HepG2 (cell line): Measurements from ENCODE around the gene SUPT4H1. TPM values are rescaled to one million over a fixed set of nuclear protein-coding genes. Genes with fewer than 3 reads are reported as not detected.

Source experiments
- ATAC-seq: fragments of 200-7000 bp; cut with Tn5 transposase; 3 replicates; pipeline ENCODE4 v1.9.1; 2020; ENCODE audit warnings: mild to moderate bottlenecking, moderate library complexity
- BruUV-seq: library from RNA; stranded (reverse); fragments of 400-500 nt; replicated peaks from 2 replicates; lab custom pipeline; 2021; lab: Mats Ljungman, UMichigan
- CTCF ChIA-PET: fragments of 300-600 bp; formaldehyde crosslinking; extraction: SDS; loops from one replicate; lab custom pipeline; 2021; ENCODE audit warnings: low total read pairs, inconsistent platforms, low intra/inter-chr PET ratio; lab: Yijun Ruan, JAX
- POLR2A ChIA-PET: fragments of 350-600 bp; sonication (Branson Sonifier 250); formaldehyde crosslinking; loops from one replicate; lab custom pipeline; 2020; ENCODE audit warnings: antibody characterized with exemption, inconsistent platforms; lab: Yijun Ruan, JAX
- DNase-seq: peaks from one replicate; pipeline ENCODE4 v3.0.0-alpha.2; 2015; ENCODE audit warnings: low spot score
- FAIRE-seq: peaks from 3 replicates; lab custom pipeline; 2011; peaks lifted over from hg19 to GRCh38; lab: Jason Lieb, UNC
- H2AFZ ChIP-seq: one replicate; pipeline ENCODE4 v1.6.1; 2011; ENCODE audit warnings: low read length, inconsistent platforms
- H3K27ac ChIP-seq: fragments of 300-600 bp; 3 replicates; pipeline ENCODE4 v1.8.0; 2011; ENCODE audit warnings: mixed run types, mild to moderate bottlenecking, mixed read lengths, low read length, inconsistent platforms; ENCODE audit not compliant: insufficient read depth; ENCODE audit errors: extremely low read length
- H3K27me3 ChIP-seq, 2 experiments: fragments of 200-600 bp in 1 of 2; 2 replicates in 1 of 2; 3 replicates in 1 of 2; pipeline versions ENCODE4 v1.6.0 to v1.8.0; 2011; ENCODE audit warnings: low read length in 2 of 2, mild to moderate bottlenecking in 2 of 2, moderate library complexity in 2 of 2, inconsistent platforms in 1 of 2; ENCODE audit not compliant: insufficient read depth in 2 of 2, control insufficient read depth in 1 of 2
- H3K36me3 ChIP-seq, 2 experiments: fragments of 200-600 bp in 1 of 2; replicated peaks in 1 of 2; 2 replicates in 1 of 2; 3 replicates in 1 of 2; pipeline versions ENCODE4 v1.5.1 to v1.8.0; 2011; ENCODE audit warnings: low read length in 2 of 2, inconsistent platforms in 1 of 2; ENCODE audit not compliant: insufficient read depth in 2 of 2, control insufficient read depth in 1 of 2
- H3K4me1 ChIP-seq: 2 replicates; pipeline ENCODE4 v1.5.1; 2012; ENCODE audit warnings: low read length, inconsistent platforms; ENCODE audit not compliant: insufficient read depth
- H3K4me2 ChIP-seq: 2 replicates; pipeline ENCODE4 v1.6.0; 2011; ENCODE audit warnings: low read depth, low read length, inconsistent platforms
- H3K4me3 ChIP-seq, 3 experiments: fragments of 200-600 bp in 1 of 3; sonication (generic), shearing (Covaris generic) in 1 of 3; replicated peaks in 1 of 3; 2 replicates each; pipeline ENCODE4 v1.5.1; 2011 to 2016; ENCODE audit warnings: low read length in 3 of 3, inconsistent platforms in 2 of 3, low read depth in 2 of 3, mild to moderate bottlenecking in 2 of 3, control low read depth in 1 of 3, mixed read lengths in 1 of 3; ENCODE audit not compliant: insufficient read depth in 1 of 3
- H3K79me2 ChIP-seq: one replicate; pipeline ENCODE4 v1.6.1; 2011; ENCODE audit warnings: low read length, inconsistent platforms; ENCODE audit not compliant: insufficient read depth
- H3K9ac ChIP-seq: 2 replicates; pipeline ENCODE4 v1.6.0; 2011; ENCODE audit warnings: mild to moderate bottlenecking, low read depth, low read length, inconsistent platforms; ENCODE audit not compliant: insufficient read depth
- H3K9me3 ChIP-seq: 2 replicates; pipeline ENCODE4 v1.5.1; 2012; ENCODE audit warnings: mild to moderate bottlenecking, low read length
- H4K20me1 ChIP-seq: 2 replicates; pipeline ENCODE4 v1.6.0; 2011; ENCODE audit warnings: inconsistent platforms, mild to moderate bottlenecking, low read length, moderate library complexity; ENCODE audit not compliant: insufficient read depth
- EEA1 ChIP-seq: sonication (generic); formaldehyde crosslinking; IDR thresholded peaks from 2 replicates; pipeline ENCODE4 v1.5.1; 2020; ENCODE audit warnings: mild to moderate bottlenecking, missing genetic modification reagents, borderline replicate concordance
- FOXP4 ChIP-seq: sonication (generic); formaldehyde crosslinking; IDR thresholded peaks from 2 replicates; pipeline ENCODE4 v1.4.0; 2020; ENCODE audit warnings: missing genetic modification reagents
- GATAD2A ChIP-seq: IDR thresholded peaks from 2 replicates; pipeline ENCODE4 v1.6.1; 2016
- JDP2 ChIP-seq: sonication (generic); formaldehyde crosslinking; IDR thresholded peaks from 2 replicates; pipeline ENCODE4 v1.8.1; 2022; ENCODE audit warnings: missing genetic modification reagents, borderline replicate concordance
- KAT7 ChIP-seq: IDR thresholded peaks from 2 replicates; pipeline ENCODE4 v1.6.1; 2018; ENCODE audit warnings: borderline replicate concordance, missing compliant biosample characterization
- RORA ChIP-seq: sonication (generic); formaldehyde crosslinking; IDR thresholded peaks from 2 replicates; pipeline ENCODE4 v1.5.0; 2020; ENCODE audit warnings: mild to moderate bottlenecking, missing genetic modification reagents, moderate library complexity
- SOX6 ChIP-seq, 2 experiments: fragments of 450-650 bp in 1 of 2; sonication (generic) in 1 of 2; formaldehyde crosslinking in 1 of 2; IDR thresholded peaks; 2 replicates each; pipeline versions ENCODE4 v1.4.0 to v1.6.1; 2017 to 2020; ENCODE audit warnings: antibody characterized with exemption in 1 of 2, mild to moderate bottlenecking in 1 of 2, missing genetic modification reagents in 1 of 2
- SP1 ChIP-seq, 2 experiments: fragments of 450-650 bp in 1 of 2; sonication (generic) in 1 of 2; formaldehyde crosslinking in 1 of 2; IDR thresholded peaks; 2 replicates each; pipeline versions ENCODE4 v1.4.0 to v1.6.1; 2016 to 2020; ENCODE audit warnings: missing genetic modification reagents in 1 of 2
- THAP11 ChIP-seq: IDR thresholded peaks from 2 replicates; pipeline ENCODE4 v1.6.1; 2016; ENCODE audit warnings: missing biosample characterization, missing genetic modification reagents
- ZFP37 ChIP-seq: sonication (generic); formaldehyde crosslinking; IDR thresholded peaks from 2 replicates; pipeline ENCODE4 v1.4.0; 2020; ENCODE audit warnings: missing genetic modification reagents, borderline replicate concordance
- ZNF205 ChIP-seq: IDR thresholded peaks from 2 replicates; pipeline ENCODE4 v1.6.1; 2018; ENCODE audit warnings: missing biosample characterization, missing genetic modification reagents
- ZNF326 ChIP-seq: sonication (generic); formaldehyde crosslinking; IDR thresholded peaks from 2 replicates; pipeline ENCODE4 v1.4.0; 2020; ENCODE audit warnings: missing genetic modification reagents, borderline replicate concordance
- ZNF430 ChIP-seq: sonication (generic); formaldehyde crosslinking; IDR thresholded peaks from 2 replicates; pipeline ENCODE4 v1.9.0; 2021; ENCODE audit warnings: mild to moderate bottlenecking, missing genetic modification reagents
- ZNF549 ChIP-seq: sonication (generic); formaldehyde crosslinking; IDR thresholded peaks from 2 replicates; pipeline ENCODE4 v1.5.0; 2020; ENCODE audit warnings: missing genetic modification reagents
- ZNF816 ChIP-seq: sonication (generic); formaldehyde crosslinking; IDR thresholded peaks from 2 replicates; pipeline ENCODE4 v1.8.0; 2022; ENCODE audit warnings: missing genetic modification reagents, mild to moderate bottlenecking, borderline replicate concordance
- WGBS: methylation state at CpG from one replicate; pipeline ENCODE4 v1.1.6; 2017; ENCODE audit warnings: low lambda C conversion rate; 5-methylcytosine and 5-hydroxymethylcytosine counted together
- in situ Hi-C: cut with HindIII; loops from 2 replicates; pipeline ENCODE4 v1.10.0; 2017; ENCODE audit warnings: low pct_unique_long_range_greater_than_20kb; ENCODE audit not compliant: extremely low pct_ligation_motif_present
- intact Hi-C: fragments of 100-400 bp; cut with micrococcal nuclease; formaldehyde crosslinking; loops from one replicate; pipeline ENCODE4 v1.10.0; 2022; ENCODE audit not compliant: unreplicated experiment
- polyA plus RNA-seq, 8 experiments: library from polyadenylated mRNA; depleted of rRNA in 3 of 8; stranded (reverse) in 7 of 8; unstranded in 1 of 8; fragments of >200 nt; fragmentation: Illumina TruSeq in 4 of 8; extraction: Trizol in 4 of 8; gene quantifications; 2 replicates each; pipeline versions ENCODE4 v1.2.1 to v1.2.3, GENCODE V29; 2011 to 2016; ENCODE audit warnings: low read depth in 4 of 8, missing spikeins in 1 of 8, mixed read lengths in 1 of 8; ENCODE audit not compliant: insufficient read depth in 1 of 8
- total RNA-seq, 5 experiments: library from RNA; depleted of rRNA; stranded (reverse); fragments of >200 nt; fragmentation: Illumina TruSeq; extraction: Trizol; gene quantifications; 2 replicates each; pipeline ENCODE4 v1.2.3, GENCODE V29; 2016; ENCODE audit warnings: low read depth in 1 of 5
- TF ChIP-seq, protein P1 (sequence below): IDR thresholded peaks from 2 replicates; pipeline ENCODE4 v1.6.1; 2016; ENCODE audit warnings: mild to moderate bottlenecking, missing biosample characterization, missing genetic modification reagents
- TF ChIP-seq, protein P2 (sequence below): sonication (generic); formaldehyde crosslinking; IDR thresholded peaks from 2 replicates; pipeline ENCODE4 v1.5.0; 2020; ENCODE audit warnings: missing genetic modification reagents
- TF ChIP-seq, protein P3 (sequence below): sonication (generic); formaldehyde crosslinking; IDR thresholded peaks from 2 replicates; pipeline ENCODE4 v1.5.0; 2020; ENCODE audit warnings: mild to moderate bottlenecking, missing genetic modification reagents

Gene SUPT4H1
- total and polyA plus RNA-seq, 2 of the 13 experiments (the other 11 are each of a cell fraction or from before 2014, with no cell fraction given), result 155 to 244 TPM

DNA sequence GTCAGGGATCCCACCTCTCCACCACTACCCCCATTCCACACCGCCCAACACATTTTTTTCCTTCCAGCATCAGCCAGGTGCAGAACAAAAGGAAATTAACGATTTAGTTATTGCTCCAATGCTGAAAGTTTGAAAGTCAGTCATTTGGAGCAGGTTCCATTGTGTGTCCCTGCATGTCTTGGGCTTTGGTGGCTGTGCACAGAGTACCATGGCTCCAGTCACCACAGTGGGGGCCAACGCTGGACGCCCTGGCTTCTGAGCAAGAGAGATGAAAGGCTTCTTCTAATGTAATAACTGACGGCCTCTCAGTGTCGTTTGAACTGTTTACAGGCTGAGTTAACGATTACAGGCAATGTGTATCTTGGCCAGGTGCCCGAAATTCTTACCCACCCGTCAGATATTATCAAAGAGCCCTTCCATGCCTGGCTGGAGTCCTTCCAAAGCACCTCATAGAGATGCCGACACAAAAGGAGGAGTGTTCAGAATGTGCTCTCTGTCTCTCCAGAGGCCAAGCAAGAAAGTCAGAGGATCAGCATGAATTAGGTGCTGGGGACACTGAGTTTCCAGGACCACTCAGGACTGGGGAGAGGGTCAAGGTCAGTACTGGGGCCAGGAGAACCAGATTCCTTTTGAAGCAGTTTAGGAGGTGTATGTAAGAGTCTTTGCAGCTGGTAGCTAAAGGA is 39.4 kb upstream of the SUPT4H1 start:
- Histone ChIP-seq H3K9ac (peak overlapping the region; percentile 76), H2AFZ (no peak overlapping the region), H3K36me3 (peaks cover 3 to 25% of the 10 kb centered on the region in 2 experiments; a peak in 3 of 5 replicates), H3K27ac (peak overlapping the region; percentile 93), H3K9me3 (no peaks in the 10 kb centered on the region), H3K27me3 (no peaks in the 10 kb centered on the region), H3K4me3 (peak overlapping the region in 2 of 3 experiments; percentile 8 to 36; a peak in 1 of 6 replicates), H4K20me1 (no peaks in the 10 kb centered on the region), H3K4me1 (peaks cover 97% of the 10 kb centered on the region), H3K4me2 (peak overlapping the region; percentile 73), H3K79me2 (peaks cover 94% of the 10 kb centered on the region)
- in situ Hi-C loops (no loop called here), intact Hi-C loops (loop anchor here (1.0 kb wide), 4 partner anchors 10 to 39 kb away; partner anchors contain the start of gene SUPT4H1)
- ATAC-seq (peak; percentile 96), DNase-seq (peak; percentile 100), FAIRE-seq (peak; percentile 99)
- CTCF ChIA-PET, result interaction anchor here (1.4 kb wide), 1 partner anchor 25 kb away, joined by 4 read pairs; no protein-coding TSS in a partner anchor
- POLR2A ChIA-PET, result interaction anchor here (0.8 to 6.3 kb wide), 11 partner anchors 10 to 40 kb away, joined by 3 to 103 read pairs (median 7); partner anchors contain the start of genes RNF43 and SUPT4H1
- BruUV-seq, result no TSS peak
- WGBS, result under 1% methylated on average over 10 of the region's 10 CpGs
- TF ChIP-seq KAT7 (CRISPR knock-in tag) (no peak; the same call in 1 of the 2 replicates), JDP2 (CRISPR knock-in tag) (peak; percentile 64; the same call in 1 of the 2 replicates), THAP11 (peak; percentile 87), ZNF326 (no peak), FOXP4 (CRISPR knock-in tag) (peak; percentile 99), EEA1 (CRISPR knock-in tag) (no peak), RORA (CRISPR knock-in tag) (no peak), ZFP37 (CRISPR knock-in tag) (peak; percentile 90; the same call in 1 of the 2 replicates), ZNF430 (peak; percentile 97), GATAD2A (CRISPR knock-in tag) (peak; percentile 100), ZNF205 (peak; percentile 92), ZNF549 (no peak), SOX6 (IDR thresholded peaks at IDR 0.05) (no peak), SOX6 (CRISPR knock-in tag; IDR thresholded peaks at IDR 0.05) (peak; percentile 100), ZNF816 (CRISPR knock-in tag) (peak; percentile 78; the same call in 1 of the 2 replicates), SP1 (IDR thresholded peaks at IDR 0.05) (no peak), SP1 (CRISPR knock-in tag; IDR thresholded peaks at IDR 0.05) (peak; percentile 44; the same call in 1 of the 2 replicates)
- TF ChIP-seq, protein P1, sequence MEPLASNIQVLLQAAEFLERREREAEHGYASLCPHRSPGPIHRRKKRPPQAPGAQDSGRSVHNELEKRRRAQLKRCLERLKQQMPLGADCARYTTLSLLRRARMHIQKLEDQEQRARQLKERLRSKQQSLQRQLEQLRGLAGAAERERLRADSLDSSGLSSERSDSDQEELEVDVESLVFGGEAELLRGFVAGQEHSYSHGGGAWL, result peak; percentile 64; the same call in 1 of the 2 replicates
- TF ChIP-seq, protein P2, sequence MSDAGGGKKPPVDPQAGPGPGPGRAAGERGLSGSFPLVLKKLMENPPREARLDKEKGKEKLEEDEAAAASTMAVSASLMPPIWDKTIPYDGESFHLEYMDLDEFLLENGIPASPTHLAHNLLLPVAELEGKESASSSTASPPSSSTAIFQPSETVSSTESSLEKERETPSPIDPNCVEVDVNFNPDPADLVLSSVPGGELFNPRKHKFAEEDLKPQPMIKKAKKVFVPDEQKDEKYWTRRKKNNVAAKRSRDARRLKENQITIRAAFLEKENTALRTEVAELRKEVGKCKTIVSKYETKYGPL (CRISPR knock-in tag), result 0 out of 2 replicates have a peak, but pooled peaks have one; percentile 46
- TF ChIP-seq, protein P3, sequence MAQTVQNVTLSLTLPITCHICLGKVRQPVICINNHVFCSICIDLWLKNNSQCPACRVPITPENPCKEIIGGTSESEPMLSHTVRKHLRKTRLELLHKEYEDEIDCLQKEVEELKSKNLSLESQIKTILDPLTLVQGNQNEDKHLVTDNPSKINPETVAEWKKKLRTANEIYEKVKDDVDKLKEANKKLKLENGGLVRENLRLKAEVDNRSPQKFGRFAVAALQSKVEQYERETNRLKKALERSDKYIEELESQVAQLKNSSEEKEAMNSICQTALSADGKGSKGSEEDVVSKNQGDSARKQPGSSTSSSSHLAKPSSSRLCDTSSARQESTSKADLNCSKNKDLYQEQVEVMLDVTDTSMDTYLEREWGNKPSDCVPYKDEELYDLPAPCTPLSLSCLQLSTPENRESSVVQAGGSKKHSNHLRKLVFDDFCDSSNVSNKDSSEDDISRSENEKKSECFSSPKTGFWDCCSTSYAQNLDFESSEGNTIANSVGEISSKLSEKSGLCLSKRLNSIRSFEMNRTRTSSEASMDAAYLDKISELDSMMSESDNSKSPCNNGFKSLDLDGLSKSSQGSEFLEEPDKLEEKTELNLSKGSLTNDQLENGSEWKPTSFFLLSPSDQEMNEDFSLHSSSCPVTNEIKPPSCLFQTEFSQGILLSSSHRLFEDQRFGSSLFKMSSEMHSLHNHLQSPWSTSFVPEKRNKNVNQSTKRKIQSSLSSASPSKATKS (CRISPR knock-in tag), result peak; percentile 75; the same call in 1 of the 2 replicates
